Middle frontal gyrus (tissue), 1 donor: ENCODE data around the gene GSTA1.
"Not testable (repeated sequence)": the region's sequence is repeated elsewhere in the genome, so short reads cannot be mapped to it uniquely, and the experiment has no call there.

Source experiments
- DNase-seq: peaks from one replicate; pipeline ENCODE4 v3.0.0-alpha.2; 2015; ENCODE audit warnings: low spot score; ENCODE audit errors: extremely low spot score

Gene GSTA1

GRCh38 chr6:52803668-52804255 is at the start of gene GSTA1:
TSS of gene GSTA1 (minus strand) at chr6:52803816. CDS start at chr6:52799267, 4,549 bp downstream.
- not testable (repeated sequence) for DNase-seq

- no peak for DNase-seq
These were observed 45.5 kb upstream of the GSTA1 start for GRCh38 chr6:52849137-52849536.

GRCh38 chr6:52846002-52846401 is 42.4 kb upstream of the GSTA1 start:
- DNase-seq, result no peak

GRCh38 chr6:52843605-52844004 is 40.0 kb upstream of the GSTA1 start:
- no peak for DNase-seq

- DNase-seq, result no peak
These were observed 37.4 kb upstream of the GSTA1 start, which contains the start of gene GSTA5 for GRCh38 chr6:52840763-52841585. TSS of gene GSTA5 (minus strand) at chr6:52840813.

- no peak for DNase-seq
These were observed 35.8 kb upstream of the GSTA1 start for GRCh38 chr6:52839124-52840055.

GRCh38 chr6:52834481-52834880 is 30.9 kb upstream of the GSTA1 start:
- DNase-seq, result no peak

- not testable (repeated sequence) for DNase-seq
These were observed 27.3 kb upstream of the GSTA1 start for GRCh38 chr6:52830869-52831268.

GRCh38 chr6:52829046-52829817 is 25.6 kb upstream of the GSTA1 start:
- no peak for DNase-seq

- DNase-seq, result not testable (repeated sequence)
These were observed 25.0 kb upstream of the GSTA1 start for GRCh38 chr6:52828621-52829020.

- not testable (repeated sequence) for DNase-seq
These were observed 23.6 kb upstream of the GSTA1 start for GRCh38 chr6:52827073-52827783.

- no peak for DNase-seq
These were observed 22.9 kb upstream of the GSTA1 start for GRCh38 chr6:52826513-52826912.

- not testable (repeated sequence) for DNase-seq
These were observed 22.4 kb upstream of the GSTA1 start for GRCh38 chr6:52825900-52826459.

- not testable (repeated sequence) for DNase-seq
These were observed 21.7 kb upstream of the GSTA1 start for GRCh38 chr6:52825270-52825793.

GRCh38 chr6:52821842-52822241 is 18.2 kb upstream of the GSTA1 start:
- no peak for DNase-seq

GRCh38 chr6:52820198-52820597 is 16.6 kb upstream of the GSTA1 start:
- DNase-seq, result no peak

GRCh38 chr6:52815167-52816092 is 11.8 kb upstream of the GSTA1 start:
- no peak for DNase-seq

- DNase-seq, result not testable (repeated sequence)
These were observed 10.9 kb upstream of the GSTA1 start for GRCh38 chr6:52814545-52814944.
